GM21786 (cell line): ENCODE measurements around the gene LMO7.
A peak's percentile ranks its signal among the peaks of the same experiment; 100 is the strongest.
"Not testable (repeated sequence)": the region's sequence is repeated elsewhere in the genome, so short reads cannot be mapped to it uniquely, and the experiment has no call there.

Source experiments
- ATAC-seq: cut with Tn5 transposase; IDR thresholded peaks from one replicate; pipeline ENCODE4 v1.9.1; 2021; ENCODE audit not compliant: unreplicated experiment

LMO7 gene

DNA sequence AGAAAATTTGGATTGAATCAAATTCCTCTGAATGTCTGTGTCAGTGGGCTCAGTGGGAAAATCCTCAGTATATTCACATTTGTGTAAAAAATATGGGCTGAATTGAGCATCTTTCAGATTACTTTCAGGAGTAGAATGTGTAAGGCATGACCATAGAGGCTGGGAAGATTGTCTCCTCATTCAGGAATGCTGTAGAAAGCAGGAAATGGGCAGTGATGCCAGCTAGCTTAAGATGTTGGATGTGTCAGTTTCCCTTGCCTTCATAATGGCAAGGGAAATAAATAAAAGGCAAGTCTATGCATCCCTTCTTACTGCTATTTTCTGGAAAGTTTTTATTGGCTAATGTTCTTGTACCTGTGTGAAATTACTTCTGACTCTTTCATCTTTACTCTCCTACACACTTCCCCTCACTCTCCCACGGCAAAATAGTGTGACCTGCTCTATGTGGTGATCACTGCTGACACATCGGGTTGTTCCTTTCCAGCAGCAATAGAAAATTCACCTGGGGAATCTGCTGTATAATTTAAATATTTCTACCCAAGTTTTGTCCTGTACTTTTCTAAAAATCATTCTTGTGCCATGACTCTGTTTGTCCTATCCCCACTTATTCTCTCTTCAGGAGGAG is 103.2 kb downstream of the LMO7 start:
- ATAC-seq, result no peak

DNA sequence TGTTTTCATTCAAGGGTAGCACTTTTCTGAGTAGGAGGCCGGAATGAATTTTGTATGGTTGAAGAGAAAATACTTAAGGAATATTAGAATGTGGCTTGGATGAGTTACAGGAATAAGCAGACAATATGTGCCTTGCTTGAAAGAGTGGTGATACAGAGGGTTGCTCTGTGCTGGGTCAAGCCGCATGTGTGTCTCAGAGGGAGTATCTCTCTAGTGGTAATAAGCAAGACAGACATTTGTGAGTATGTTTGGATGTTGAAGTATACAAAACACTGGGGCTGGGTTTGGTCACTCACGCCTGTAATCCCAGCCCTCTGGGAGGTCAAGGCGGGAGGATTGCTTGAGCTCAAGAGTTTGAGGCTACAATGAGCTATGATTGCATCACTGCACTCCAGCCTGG is 103.9 kb downstream of the LMO7 start:
- no peak for ATAC-seq

DNA sequence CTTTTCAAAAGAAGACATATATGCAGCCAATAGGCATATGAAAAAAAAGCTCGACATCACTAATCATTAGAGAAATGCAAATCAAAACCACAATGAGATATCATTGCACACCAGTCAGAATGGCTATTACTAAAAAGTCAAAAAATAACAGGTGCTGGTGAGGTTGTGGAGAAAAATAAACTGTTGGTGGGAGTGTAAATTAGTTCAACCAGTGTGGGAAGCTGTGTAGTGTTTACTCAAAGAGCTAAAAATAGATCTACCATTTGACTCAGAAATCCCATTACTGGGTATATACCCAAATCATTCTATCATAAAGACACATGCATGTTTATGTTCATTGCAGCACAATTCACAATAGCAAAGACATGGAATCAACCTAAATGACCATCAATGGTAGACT is 106.9 kb downstream of the LMO7 start:
- ATAC-seq, result not testable (repeated sequence)

DNA sequence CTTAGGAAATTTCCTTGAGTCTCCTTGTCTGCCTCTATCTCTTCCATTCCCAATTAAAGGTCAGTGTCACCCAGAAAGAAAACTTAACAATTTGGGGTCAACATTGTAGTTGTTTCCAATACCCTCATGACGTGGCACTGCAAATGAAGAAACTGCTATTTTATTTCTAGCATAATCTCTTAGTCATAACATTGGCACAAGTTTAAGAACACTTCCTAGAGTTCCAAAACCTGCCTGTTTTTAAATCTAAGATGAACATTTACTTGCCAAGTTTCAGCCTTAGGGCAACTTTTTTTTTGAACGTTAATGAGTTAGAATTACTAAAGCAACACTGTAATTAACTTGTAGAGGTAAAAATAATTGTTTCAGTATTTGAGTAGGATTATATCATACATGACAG is 108.0 kb downstream of the LMO7 start:
- no peak for ATAC-seq

DNA sequence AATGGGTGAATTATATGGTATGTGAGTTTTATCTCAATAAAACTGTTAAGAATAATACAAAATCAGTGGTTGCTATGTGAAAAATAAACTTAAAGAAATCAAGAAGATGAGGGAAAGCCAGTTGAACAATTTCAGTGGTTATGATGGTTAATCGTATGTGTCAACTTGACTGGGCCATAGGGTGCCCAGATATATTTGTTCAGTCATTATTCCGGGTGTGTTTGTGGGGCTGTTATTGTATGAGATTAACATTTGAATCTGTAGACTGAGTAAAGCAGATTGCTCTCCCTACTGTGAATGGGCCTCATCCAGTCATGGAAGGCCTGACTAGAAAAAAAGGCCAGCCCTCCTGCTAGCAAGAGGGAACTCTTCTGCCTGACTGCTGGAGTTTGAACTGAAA is 109.3 kb downstream of the LMO7 start:
- ATAC-seq, result no peak

DNA sequence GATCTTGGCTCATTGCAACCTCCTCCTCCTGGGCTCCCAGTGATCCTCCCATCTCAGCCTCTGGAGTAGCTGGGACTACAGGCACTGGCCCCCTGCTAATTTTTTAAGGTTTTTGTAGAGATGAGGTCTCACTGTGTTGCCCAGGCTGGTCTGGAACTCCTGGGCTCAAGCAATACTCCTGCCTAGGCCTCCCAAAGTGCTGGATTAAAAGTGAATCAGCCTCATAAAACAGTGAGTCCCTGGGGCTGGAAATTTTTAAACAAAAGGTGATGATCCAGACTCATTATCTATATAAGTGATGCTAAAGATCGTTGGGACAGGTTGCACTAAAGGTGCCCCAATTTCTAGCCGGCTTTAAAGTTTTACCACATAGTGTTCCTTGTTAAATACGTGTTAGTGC is 112.7 kb downstream of the LMO7 start:
- ATAC-seq, result no peak

DNA sequence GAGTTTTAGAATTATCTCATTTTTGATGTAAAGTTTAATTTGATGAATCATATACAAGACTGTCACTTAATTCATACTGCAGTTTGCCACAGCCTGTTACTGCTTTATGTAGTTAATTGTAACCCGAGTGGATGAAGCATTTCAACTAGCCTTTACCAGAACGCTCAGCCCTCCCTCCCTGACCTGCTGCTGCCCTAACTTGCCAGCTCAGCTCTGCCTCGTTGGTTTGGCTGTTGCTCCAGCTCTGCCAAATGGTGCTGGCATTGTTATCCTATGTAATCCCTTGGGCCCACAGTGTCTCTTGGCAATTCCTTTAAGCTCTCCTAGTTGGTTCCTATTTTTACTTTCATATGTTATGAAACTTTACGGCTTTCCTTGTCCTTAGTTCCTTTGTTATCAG is 113.3 kb downstream of the LMO7 start:
- no peak for ATAC-seq

DNA sequence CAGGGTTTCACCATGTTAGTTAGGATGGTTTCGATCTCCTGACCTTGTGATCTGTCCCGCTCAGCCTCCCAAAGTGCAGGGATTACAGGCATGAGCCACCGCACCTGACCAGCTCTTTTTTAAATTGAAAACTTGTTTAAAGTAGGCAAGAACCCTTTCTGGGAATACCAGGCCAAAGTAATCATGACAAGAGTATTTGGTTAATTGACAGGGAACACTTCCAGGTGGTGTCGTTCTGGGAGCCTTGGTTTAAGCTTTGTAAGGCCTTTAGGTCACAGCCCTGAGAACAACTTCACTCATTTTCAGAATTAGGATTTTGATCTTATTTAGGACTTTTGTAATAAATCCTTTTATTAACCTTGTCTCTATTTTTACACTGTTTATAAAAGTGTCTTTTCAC is 115.2 kb downstream of the LMO7 start:
- ATAC-seq, result no peak

DNA sequence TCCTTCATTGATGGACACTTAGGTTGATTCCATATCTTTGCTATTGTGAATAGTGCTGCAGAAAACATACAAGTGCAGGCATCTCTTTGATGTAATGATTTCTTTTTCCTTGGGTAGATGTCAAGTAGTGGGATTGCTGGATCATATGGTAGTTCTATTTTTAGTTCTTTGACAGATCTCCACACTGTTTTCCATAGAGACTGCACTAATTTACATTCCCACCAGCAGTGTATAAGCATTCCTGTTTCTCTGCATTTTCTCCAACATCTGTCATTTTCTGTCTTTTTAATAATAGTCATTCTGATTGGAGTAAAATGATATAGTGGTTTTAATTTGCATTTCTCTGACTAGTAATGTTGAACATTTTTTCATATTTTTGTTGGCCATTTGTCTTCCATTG is 116.7 kb downstream of the LMO7 start:
- no peak for ATAC-seq

DNA sequence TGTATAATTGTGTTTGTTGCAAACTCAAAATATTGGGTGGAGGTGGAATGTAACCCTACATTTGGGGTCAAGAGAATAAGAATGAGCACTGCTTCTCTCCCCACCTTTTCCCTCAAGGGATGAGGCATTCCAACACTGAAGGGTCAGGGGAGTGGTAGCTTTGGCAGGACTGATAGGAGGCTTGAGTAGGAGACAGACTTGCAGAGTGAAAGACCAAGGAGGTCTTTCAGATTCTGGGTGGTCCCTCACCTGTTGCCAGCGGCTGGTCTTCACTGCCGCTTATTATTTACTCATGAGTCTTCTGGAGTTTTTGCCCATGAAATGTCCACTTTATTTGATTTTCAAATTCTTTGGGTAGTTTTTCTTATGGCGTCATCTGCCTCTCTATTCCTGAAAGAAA is 118.8 kb downstream of the LMO7 start:
- no peak for ATAC-seq

DNA sequence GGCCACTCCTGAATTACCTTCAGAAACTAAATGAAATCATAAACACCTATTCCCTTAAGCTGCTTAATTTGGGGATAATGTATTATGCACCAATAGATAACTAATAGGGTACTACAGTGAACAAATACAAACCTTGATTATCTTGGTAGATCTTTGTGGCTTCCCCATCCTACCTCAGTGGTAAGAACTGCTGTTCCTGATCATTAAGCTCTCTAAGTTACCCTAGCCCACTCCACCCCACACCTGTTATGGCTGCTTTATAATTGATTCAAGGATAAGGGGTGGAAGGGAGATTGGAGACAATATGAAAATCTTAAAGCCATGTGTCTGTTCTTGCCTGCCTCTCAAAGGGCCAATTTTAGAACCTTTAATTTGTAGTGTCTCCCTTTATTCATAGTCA is 121.2 kb downstream of the LMO7 start:
- no peak for ATAC-seq

DNA sequence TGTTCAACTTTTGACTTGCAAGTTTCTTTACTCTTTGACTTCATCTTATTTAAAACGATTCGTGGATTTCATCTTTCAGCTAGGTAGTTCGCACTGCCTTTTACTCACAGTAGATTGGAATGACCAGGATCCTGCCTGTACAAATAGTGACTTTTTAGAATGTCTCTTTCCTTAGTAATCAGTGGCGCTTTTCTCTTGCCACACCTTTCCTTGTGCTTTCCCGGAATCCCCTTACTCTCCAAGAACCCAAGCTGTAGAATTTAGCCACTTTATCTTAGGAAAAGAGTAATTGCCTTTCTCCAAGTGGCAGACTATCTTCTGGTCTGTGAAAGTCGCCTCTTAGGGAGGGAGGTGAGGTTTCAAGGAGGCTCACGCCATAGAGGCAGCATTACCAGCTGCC is 123.4 kb downstream of the LMO7 start:
- ATAC-seq, result no peak

DNA sequence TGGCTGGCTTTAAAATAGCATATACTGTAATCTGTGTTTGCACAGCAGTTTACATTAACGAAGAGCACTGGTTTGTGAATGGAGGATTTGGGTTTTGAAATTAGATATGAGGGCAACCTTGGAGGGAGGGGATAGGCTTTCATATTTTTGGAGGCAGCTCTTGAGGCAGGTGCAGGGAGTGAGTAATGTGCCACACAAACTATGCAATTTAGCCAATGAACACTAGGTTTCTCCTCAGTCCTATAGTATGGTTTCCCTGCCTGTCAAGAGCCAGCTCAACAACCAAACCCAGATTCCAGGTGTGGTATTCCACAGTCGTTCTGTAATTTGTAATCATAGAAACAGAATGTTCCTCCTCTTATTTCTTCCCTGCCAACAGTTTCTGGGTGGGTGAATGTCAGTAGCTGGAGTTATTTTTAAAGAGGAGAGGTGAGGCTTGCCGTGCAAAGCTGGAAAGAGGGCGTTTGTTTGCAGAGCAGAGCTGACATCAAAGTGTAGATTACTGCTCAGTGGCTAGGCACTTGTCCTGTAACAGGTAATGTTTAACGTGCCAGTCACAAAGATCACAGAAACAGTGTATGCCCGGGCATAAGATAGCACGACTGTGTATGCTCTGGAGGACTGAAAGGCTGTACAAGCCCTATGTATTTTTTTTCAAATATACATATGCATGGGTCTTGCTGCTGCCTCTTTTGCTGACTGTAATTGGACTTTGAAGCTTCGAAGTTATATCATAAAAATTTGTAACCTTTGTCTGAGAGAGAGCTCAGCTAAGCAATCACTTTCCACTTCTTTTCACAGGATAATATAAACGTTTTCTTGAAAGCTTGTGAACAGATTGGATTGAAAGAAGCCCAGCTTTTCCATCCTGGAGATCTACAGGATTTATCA is 124.2 kb downstream of the LMO7 start:
- ATAC-seq, result peak; percentile 28

DNA sequence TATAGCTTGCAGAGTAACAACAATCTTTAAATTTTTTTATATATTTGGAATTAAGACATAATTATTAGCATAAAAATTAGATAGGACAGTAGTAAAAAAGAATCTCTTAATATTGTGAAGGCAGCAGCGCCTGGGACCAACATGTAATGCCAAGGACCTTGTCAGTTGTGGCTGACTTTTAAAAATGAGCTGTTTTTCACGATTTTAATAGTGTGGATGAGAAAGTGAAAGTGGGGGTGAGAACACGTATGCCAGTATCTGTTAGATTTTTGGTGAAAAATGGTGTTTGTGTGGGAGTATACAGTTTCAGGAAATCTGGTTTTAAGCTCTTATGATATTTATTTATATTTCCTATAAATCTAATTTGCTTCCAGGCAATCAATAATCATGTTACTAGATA is 125.2 kb downstream of the LMO7 start:
- ATAC-seq, result peak; percentile 26

DNA sequence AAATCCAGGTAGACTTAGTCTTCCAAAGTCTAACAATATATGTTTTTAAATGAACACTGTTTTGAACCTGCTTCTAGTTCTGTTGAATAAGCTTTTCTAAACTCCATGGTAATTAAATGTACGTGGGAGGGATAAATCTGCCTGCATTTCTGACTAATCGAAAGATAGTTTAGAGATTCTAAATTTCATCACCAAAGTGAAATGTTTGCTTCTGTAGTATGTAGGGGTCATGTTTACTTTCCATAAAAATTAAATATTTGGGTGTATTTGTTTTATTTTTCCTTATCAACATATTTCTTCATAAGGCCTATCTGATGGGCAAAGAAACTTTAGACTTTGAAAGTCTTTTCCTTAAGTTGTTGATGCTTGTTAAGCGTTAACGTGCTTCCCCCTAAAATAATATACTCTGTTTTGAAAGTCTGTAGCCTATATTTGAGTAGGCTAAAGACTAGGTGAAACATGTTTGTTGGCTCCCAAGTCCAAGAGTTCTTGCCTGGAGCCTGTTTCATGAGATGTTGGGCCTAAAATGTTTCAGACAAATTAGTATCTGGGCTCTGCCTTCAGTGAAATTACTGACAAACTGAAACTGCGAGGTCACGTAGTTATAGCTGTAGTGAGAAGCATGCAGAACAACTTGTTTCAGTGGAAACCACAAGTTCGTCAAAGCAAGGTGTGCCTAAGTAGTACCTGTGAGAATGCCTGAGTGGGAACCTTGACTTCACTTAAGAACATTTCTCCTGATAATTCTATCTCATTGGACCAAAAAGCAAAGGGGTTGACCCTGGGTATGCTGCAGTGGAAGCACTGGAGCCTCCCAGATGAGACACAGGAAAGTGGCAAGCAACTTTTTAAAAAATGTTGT is 126.2 kb downstream of the LMO7 start:
- peak; percentile 93 for ATAC-seq

DNA sequence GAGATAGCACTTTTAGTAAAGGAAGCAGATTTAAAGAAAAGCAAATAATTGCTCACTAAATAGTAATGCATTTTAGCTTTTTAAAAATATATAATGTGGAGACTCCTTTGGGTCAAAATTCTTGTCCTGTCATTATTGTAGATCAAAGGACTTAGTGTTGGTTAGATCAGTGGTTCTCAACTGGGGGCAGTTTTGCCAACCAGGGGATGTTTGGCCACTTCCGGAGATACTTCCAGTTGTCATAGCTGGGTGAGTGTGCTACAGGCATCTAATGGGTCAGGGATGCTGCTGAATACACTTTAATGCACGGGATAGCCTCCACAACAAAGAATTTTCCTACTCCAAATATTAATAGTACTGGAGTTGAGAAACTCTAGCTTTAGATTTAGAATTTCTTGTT is 126.8 kb downstream of the LMO7 start:
- peak; percentile 13 for ATAC-seq

DNA sequence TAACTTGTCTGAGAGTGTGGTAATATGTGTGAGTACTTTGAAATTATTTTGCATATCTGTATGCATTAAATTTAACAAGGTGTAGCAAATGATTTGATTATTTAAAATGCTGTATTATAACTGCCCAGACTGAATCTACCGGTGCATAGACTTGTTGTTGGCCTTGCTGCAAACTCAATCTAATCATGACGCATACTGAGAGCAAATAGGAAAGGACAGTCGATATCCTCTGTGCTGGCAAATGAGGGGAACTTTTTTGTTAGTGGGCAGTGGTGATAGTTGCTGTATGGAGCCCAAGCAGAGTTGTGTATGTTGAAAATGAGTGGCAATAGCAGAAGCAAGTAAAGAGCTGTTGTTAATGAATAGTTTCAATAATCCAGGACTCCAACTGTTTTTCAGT is 127.4 kb downstream of the LMO7 start:
- ATAC-seq, result no peak

DNA sequence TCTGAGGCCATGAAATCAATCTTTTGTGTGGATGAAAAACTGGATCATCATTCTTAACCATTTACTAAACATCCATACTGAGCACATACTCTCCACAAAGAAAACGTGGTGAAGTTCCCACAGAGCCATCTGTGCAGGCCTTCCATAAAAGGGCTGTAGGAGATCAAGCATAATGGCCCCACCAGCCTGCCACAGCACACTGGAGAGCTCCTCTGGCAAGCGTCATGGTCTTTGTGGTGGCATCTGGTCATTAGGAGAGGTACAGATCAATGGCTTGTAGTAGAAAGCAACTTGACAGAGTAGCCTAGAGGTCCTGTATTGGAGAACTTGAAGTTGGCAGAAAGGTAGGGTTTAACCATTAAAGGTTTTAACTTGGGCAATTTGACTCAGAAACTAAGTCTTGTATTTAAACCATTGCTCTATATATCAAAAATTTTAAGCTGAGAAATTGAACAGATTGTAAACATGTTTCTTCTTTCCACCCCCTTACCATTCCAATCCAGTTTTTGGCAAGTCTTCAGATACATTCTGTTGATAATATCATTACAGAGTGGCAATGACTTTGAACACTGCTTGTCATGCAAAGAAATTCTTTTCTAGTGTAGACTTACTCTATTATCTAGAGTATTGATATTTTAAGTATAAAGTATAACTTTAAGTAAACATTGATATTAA is 128.3 kb downstream of the LMO7 start:
- no peak for ATAC-seq

DNA sequence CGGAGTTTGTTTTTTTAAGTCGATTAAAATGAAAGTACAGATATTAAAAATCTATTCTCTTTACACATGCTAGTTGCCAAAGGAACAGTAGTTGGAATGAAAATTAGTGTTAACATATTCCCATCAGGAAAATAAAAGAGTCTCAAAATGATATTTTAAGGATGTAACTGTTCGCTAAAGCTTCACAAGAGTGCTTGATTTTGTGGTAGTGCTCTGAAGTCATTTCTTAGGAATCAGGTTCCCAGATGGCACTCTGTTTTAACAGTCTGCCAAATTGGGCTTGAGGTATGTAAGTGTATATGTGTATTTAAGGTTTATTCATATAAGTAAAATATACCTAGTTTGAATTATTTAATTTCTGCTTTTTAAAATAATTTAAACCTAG is 128.8 kb downstream of the LMO7 start:
- no peak for ATAC-seq

DNA sequence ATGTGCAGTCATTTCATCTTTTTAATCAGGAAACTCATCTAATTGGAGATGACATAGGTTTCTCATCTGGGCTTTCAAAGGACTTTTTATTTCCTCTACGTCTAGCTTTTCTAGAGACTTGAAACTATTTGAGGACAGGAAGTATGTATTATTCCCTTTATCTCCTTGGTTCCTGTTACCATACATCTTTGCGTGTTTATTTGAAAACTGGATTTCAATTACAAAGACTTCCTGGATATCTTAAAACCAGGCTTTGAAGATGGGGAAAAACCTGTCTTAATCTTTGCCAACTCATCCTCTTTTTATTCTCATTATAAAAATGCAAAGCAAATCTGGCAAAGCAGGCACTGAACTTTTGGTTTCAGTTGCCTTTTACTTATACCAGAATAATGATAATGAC is 130.5 kb downstream of the LMO7 start:
- ATAC-seq, result no peak
